Fibroblast of skin of right biceps (primary cell): Measurements from ENCODE around the gene CT45A7.
"Not testable (repeated sequence)": the region's sequence is repeated elsewhere in the genome, so short reads cannot be mapped to it uniquely, and the experiment has no call there.

ENCODE experiments used
- DNase-seq: peaks from one replicate; pipeline ENCODE4 v3.0.0-alpha.2; 2013

Gene CT45A7

GRCh38 chrX:135837180-135837579, at the start of gene CT45A7:
Gene CT45A7 (minus strand): TSS chrX:135837280. CDS start chrX:135833533, 3,747 bp downstream.
- DNase-seq: not testable (repeated sequence)

GRCh38 chrX:135882741-135883140, 45.7 kb upstream of the CT45A7 start:
- DNase-seq: not testable (repeated sequence)

- DNase-seq: not testable (repeated sequence)
Measured at GRCh38 chrX:135871712-135872111, 34.6 kb upstream of the CT45A7 start, which contains the start of gene CT45A9. Gene CT45A9 (minus strand): TSS chrX:135871812. CDS start chrX:135868061, 3,751 bp downstream.

GRCh38 chrX:135854438-135854837, 17.4 kb upstream of the CT45A7 start, which contains the start of gene CT45A8:
Gene CT45A8 (minus strand): TSS chrX:135854538. CDS start chrX:135850783, 3,755 bp downstream.
- not testable (repeated sequence) for DNase-seq

GRCh38 chrX:135819912-135820311, 17.2 kb downstream of the CT45A7 start, which contains the start of gene CT45A2:
Gene CT45A2 (minus strand): TSS chrX:135820012. CDS start chrX:135816265, 3,747 bp downstream.
- not testable (repeated sequence) for DNase-seq

- not testable (repeated sequence) for DNase-seq
Measured at GRCh38 chrX:135802687-135803086, 34.4 kb downstream of the CT45A7 start, which contains the start of gene CT45A6. Gene CT45A6 (minus strand): TSS chrX:135802787. CDS start chrX:135798993, 3,794 bp downstream.

- DNase-seq: not testable (repeated sequence)
Measured at GRCh38 chrX:135785403-135785802, 51.7 kb downstream of the CT45A7 start, which contains the start of gene CT45A5. Gene CT45A5 (minus strand): TSS chrX:135785503. CDS start chrX:135781729, 3,774 bp downstream.
